GM21717 (cell line): ENCODE data around the gene AIP.
"Not testable (repeated sequence)": the region's sequence is repeated elsewhere in the genome, so short reads cannot be mapped to it uniquely, and the experiment has no call there.

Source experiments
- ATAC-seq: cut with Tn5 transposase; IDR thresholded peaks from one replicate; pipeline ENCODE4 v1.9.1; 2021; ENCODE audit warnings: mild to moderate bottlenecking, moderate library complexity; ENCODE audit not compliant: unreplicated experiment

The AIP gene

GRCh38 chr11:67448220-67448609 lies 34.6 kb upstream of the AIP start:
- ATAC-seq: no peak

- ATAC-seq: no peak
Observed at GRCh38 chr11:67449116-67449844, 33.5 kb upstream of the AIP start.

- no peak for ATAC-seq
Observed at GRCh38 chr11:67450796-67451657, 31.8 kb upstream of the AIP start.

- ATAC-seq: no peak
Observed at GRCh38 chr11:67451658-67451976, 31.2 kb upstream of the AIP start.

GRCh38 chr11:67452141-67452952 lies 30.5 kb upstream of the AIP start, which contains the start of gene GPR152:
TSS of gene GPR152 (minus strand) at chr11:67452729. CDS start at chr11:67452724, 5 bp downstream.
- ATAC-seq: no peak

GRCh38 chr11:67453816-67454732 lies 28.8 kb upstream of the AIP start:
- ATAC-seq: no peak

GRCh38 chr11:67455054-67455453 lies 27.8 kb upstream of the AIP start, which contains the start of gene CABP4:
TSS of gene CABP4 (plus strand) at chr11:67455354. CDS start at chr11:67455424, 70 bp downstream.
- ATAC-seq: no peak

- ATAC-seq: no peak
Observed at GRCh38 chr11:67456068-67456705, 26.6 kb upstream of the AIP start.

GRCh38 chr11:67457453-67457852 lies 25.4 kb upstream of the AIP start:
- no peak for ATAC-seq

- ATAC-seq: no peak
Observed at GRCh38 chr11:67458266-67458665, 24.6 kb upstream of the AIP start.

GRCh38 chr11:67463186-67463585 lies 19.6 kb upstream of the AIP start:
- no peak for ATAC-seq

- no peak for ATAC-seq
Observed at GRCh38 chr11:67463680-67464410, 19.0 kb upstream of the AIP start.

- peak; percentile 33 for ATAC-seq
Observed at GRCh38 chr11:67464411-67465188, 18.2 kb upstream of the AIP start.

GRCh38 chr11:67465189-67465510 lies 17.7 kb upstream of the AIP start:
- ATAC-seq: no peak

- ATAC-seq: not testable (repeated sequence)
Observed at GRCh38 chr11:67465530-67465929, 17.3 kb upstream of the AIP start.

- ATAC-seq: no peak
Observed at GRCh38 chr11:67466367-67466766, 16.5 kb upstream of the AIP start.

GRCh38 chr11:67466962-67467771 lies 15.7 kb upstream of the AIP start:
- ATAC-seq: no peak

- ATAC-seq: no peak
Observed at GRCh38 chr11:67468056-67468455, 14.8 kb upstream of the AIP start.
